ENCODE measurements around the gene IFT81.
"Not testable (repeated sequence)": the region's sequence is repeated elsewhere in the genome, so short reads cannot be mapped to it uniquely, and the experiment has no call there.

Gene IFT81

GRCh38 chr12:110203546-110203945, 79.4 kb downstream of the IFT81 start:
- no peak for TF ChIP-seq CTCF (IDR thresholded peaks at IDR 0.05; ENCODE audit: insufficient read depth, low read depth, low read length, missing control alignments)
- no peak for DNase-seq (ENCODE audit: low read depth)
- H3K4me3 ChIP-seq (ENCODE audit: low read depth, low read length) = no peak overlapping the region

GRCh38 chr12:110205931-110206330, 81.8 kb downstream of the IFT81 start:
- H3K4me3 ChIP-seq (ENCODE audit: low read depth, low read length) = no peak overlapping the region
- no peak for TF ChIP-seq CTCF (IDR thresholded peaks at IDR 0.05; ENCODE audit: insufficient read depth, low read depth, low read length, missing control alignments)
- no peak for DNase-seq (ENCODE audit: low read depth)

GRCh38 chr12:110211639-110212536, 87.7 kb downstream of the IFT81 start:
- not testable (repeated sequence) for DNase-seq (ENCODE audit: low read depth)

GRCh38 chr12:110217996-110218674, 94.0 kb downstream of the IFT81 start:
- no peak for DNase-seq (ENCODE audit: low read depth)
- H3K4me3 ChIP-seq (ENCODE audit: low read depth, low read length) = no peak overlapping the region
- TF ChIP-seq CTCF (IDR thresholded peaks at IDR 0.05; ENCODE audit: insufficient read depth, low read depth, low read length, missing control alignments) = no peak

More at GRCh38 chr12:110211639-110212536, 87.7 kb downstream of the IFT81 start:
- not testable (repeated sequence) for H3K4me3 ChIP-seq (ENCODE audit: low read depth, low read length)

- TF ChIP-seq CTCF (IDR thresholded peaks at IDR 0.05; ENCODE audit: insufficient read depth, low read depth, low read length, missing control alignments) = no peak
- DNase-seq (ENCODE audit: low read depth) = no peak
- no peak overlapping the region for H3K4me3 ChIP-seq (ENCODE audit: low read depth, low read length)
These were observed 97.9 kb downstream of the IFT81 start for GRCh38 chr12:110222027-110222426.

- no peak overlapping the region for H3K4me3 ChIP-seq (ENCODE audit: low read depth, low read length)
- no peak for TF ChIP-seq CTCF (IDR thresholded peaks at IDR 0.05; ENCODE audit: insufficient read depth, low read depth, low read length, missing control alignments)
- DNase-seq (ENCODE audit: low read depth) = no peak
These were observed 98.3 kb downstream of the IFT81 start for GRCh38 chr12:110222433-110222832.

- TF ChIP-seq CTCF (IDR thresholded peaks at IDR 0.05; ENCODE audit: insufficient read depth, low read depth, low read length, missing control alignments) = no peak
- no peak overlapping the region for H3K4me3 ChIP-seq (ENCODE audit: low read depth, low read length)
- DNase-seq (ENCODE audit: low read depth) = no peak
These were observed 99.7 kb downstream of the IFT81 start for GRCh38 chr12:110223777-110224378.
